ENCODE results near the gene UQCRC2.
"Not testable (repeated sequence)": the region's sequence is repeated elsewhere in the genome, so short reads cannot be mapped to it uniquely, and the experiment has no call there.

The UQCRC2 gene

DNA sequence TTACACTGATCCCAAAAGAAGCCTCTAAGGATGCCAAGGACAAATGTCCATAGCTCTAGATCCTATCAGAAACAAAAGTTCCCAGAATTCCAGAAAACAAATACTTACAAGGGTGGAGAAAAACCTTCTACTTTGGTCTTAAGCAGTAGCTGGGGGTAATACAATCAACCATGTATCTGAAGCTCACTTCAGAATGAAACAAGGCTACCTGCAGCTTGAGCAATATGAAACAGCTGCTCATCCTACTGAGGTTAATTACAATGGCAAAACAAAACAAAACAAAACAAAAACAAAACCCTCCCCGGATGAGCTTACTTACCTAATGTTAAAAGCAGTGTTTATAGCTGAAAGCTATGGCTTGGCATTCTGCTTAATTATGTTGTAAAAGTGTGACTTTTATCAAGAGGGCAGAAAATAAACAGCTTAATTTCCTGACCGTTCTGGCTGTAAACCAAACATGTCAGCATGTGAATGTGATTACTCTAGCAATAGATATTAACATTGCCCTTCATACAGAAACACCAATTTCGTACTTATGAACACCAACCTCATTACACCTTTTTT, 37.3 kb downstream of the UQCRC2 start:
- DNase-seq (ENCODE audit: insufficient read length, low spot score), result no peak
- no peak for FAIRE-seq
- no peak for TF ChIP-seq POLR2A (IDR thresholded peaks at IDR 0.05; ENCODE audit: low read depth, low read length)

- no peak for TF ChIP-seq POLR2A (IDR thresholded peaks at IDR 0.05; ENCODE audit: low read depth, low read length)
- DNase-seq (ENCODE audit: insufficient read length, low spot score) (no peak), FAIRE-seq (no peak)
Observed at GRCh38 chr16:21991621-21992020, 38.5 kb downstream of the UQCRC2 start.

- no peak for TF ChIP-seq POLR2A (IDR thresholded peaks at IDR 0.05; ENCODE audit: low read depth, low read length)
- no peak for FAIRE-seq
- no peak for DNase-seq (ENCODE audit: insufficient read length, low spot score)
Observed at GRCh38 chr16:21994856-21995465, 41.8 kb downstream of the UQCRC2 start.

DNA sequence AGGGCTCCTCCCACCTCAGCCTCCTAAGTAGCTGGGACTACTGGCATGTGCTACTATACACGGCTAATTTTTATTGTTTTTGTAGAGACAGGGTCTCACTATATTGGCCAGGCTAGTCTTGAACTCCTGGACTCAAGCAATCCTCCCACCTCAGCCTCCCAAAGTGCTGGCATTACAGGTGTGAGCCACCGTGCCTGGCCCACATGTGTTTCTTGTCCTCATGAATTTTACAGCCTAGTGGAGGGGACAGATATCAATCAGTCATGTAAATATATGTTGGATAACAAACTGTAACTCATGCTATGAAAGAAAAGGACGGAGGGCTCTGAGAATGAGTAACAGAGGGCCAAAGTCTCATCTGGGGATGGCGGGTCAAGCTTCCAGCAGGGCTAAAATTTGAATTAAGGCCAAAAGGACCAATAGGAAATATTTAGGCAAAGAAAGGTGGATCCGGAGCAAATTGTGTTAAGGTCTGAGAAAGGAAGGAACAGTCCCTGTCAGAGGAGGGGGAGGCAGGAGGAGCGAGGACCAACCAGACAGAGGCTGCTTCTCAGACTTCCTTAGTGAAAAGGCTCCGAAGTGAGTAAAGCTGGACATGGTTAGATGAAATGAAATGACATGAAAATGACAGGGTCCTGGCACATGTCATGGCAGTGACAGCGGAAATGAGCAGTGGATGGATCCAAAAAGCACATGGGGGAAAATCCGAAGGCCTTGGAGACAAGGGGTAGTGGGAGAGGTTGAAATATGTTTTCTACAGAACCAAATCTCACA, 43.9 kb downstream of the UQCRC2 start:
- TF ChIP-seq POLR2A (IDR thresholded peaks at IDR 0.05; ENCODE audit: low read depth, low read length), result no peak
- DNase-seq (ENCODE audit: insufficient read length, low spot score) (no peak), FAIRE-seq (no peak)

DNA sequence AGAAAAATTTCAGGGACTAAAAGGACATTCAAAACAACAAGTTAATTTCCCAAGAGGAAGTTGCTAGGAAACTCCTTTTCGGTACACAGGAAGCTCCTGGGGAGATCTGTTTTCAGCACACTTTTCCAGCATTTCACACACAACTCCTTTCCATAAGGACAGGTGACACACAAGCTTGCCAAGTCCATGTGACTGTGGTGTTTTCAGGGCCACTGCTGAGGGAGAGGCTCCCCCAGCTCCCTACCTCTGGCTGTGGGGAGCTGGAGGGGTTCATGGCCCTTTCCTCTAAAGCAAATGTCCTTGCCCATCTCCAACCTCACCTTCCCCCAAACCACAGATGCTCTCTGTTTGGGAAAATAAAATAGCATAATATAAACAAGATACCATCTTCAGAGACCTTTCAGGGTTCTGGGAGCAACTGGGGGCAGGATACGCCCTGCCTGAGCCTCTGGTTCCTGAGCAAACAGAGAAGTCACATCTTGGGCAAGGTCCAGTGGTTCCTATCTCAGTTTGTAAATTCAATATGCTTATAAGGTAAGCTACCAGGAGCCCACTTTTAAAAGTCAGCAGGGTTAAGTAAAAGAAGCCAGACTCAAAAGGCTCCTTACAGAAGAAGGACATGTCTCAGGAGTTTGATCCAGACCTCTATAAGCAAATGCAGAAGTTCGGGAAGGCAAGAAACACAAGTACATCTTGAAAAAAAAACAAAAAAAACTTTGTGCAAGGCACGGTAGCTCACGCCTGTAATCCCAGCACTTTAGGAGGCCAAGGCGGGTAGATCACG, 44.7 kb downstream of the UQCRC2 start:
- no peak for TF ChIP-seq POLR2A (IDR thresholded peaks at IDR 0.05; ENCODE audit: low read depth, low read length)
- no peak for DNase-seq (ENCODE audit: insufficient read length, low spot score)
- FAIRE-seq, result no peak

GRCh38 chr16:22001591-22001990, 48.4 kb downstream of the UQCRC2 start:
- FAIRE-seq (no peak), DNase-seq (ENCODE audit: insufficient read length, low spot score) (no peak)
- TF ChIP-seq POLR2A (IDR thresholded peaks at IDR 0.05; ENCODE audit: low read depth, low read length), result no peak

DNA sequence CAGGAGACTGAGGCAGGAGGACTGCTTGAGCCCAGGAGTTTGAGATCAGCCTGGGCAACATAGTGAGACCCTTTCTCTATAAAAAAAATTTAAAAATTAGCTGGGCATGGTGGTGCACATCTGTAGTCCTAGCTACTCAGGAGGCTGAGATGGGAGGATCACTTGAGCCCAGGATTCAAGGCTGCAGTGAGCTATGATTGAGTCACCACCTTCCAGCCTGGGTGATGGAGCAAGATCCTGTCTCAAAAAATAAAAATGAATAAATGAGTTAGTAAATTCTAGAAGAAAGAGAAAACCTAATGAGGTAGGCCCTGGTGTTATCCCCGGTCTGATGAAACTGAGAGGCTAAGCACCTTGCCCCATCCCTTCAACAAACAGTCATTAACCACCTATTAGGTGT, 48.9 kb downstream of the UQCRC2 start:
- FAIRE-seq; DNase-seq (ENCODE audit: insufficient read length, low spot score): not testable (repeated sequence)

DNA sequence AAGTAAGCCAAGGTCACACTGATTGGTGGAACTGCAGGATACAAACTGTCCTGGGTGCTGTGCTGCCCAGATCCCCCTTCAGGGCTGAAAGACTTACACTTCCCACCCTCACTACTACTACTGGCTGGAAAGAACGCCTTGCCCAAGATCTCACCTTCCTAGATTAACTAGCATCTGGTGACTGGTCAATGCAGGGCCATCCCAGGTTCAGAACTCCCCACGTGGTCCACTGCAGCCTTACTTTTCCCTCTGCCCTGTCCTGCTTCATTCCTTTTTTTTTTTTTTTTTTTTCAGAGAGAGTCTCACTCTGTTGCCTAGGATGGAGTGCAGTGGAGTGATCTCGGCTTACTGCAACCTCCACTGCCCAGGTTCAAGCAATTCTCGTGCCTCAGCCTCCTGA, 50.0 kb downstream of the UQCRC2 start:
- DNase-seq (ENCODE audit: insufficient read length, low spot score), result no peak
- FAIRE-seq, result no peak
- TF ChIP-seq POLR2A (IDR thresholded peaks at IDR 0.05; ENCODE audit: low read depth, low read length), result no peak

GRCh38 chr16:22004341-22004740, 51.2 kb downstream of the UQCRC2 start:
- FAIRE-seq (no peak), DNase-seq (ENCODE audit: insufficient read length, low spot score) (no peak)
- no peak for TF ChIP-seq POLR2A (IDR thresholded peaks at IDR 0.05; ENCODE audit: low read depth, low read length)

- FAIRE-seq (no peak), DNase-seq (ENCODE audit: insufficient read length, low spot score) (no peak)
- no peak for TF ChIP-seq POLR2A (IDR thresholded peaks at IDR 0.05; ENCODE audit: low read depth, low read length)
Observed at GRCh38 chr16:22005746-22006145, 52.6 kb downstream of the UQCRC2 start.

DNA sequence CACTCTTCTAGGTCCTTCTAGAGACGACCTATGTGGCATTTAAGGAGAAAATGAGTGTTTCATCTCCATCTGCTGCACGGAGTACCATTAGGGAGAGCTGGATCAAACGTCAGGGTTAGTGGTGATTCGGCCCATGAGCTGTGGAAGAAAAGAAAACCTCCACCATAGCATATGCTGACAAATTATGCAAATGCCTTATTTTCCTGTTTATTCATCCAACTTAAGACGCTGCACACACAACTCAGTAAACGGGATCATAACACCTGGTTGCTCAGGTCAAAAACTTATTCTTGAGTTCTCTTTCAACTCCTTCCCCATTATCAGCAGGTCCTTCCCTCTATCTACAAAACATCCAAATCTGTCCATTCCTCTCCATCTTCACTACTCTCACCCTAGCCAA, 53.5 kb downstream of the UQCRC2 start:
- FAIRE-seq (no peak), DNase-seq (ENCODE audit: insufficient read length, low spot score) (no peak)
- no peak for TF ChIP-seq POLR2A (IDR thresholded peaks at IDR 0.05; ENCODE audit: low read depth, low read length)

GRCh38 chr16:22007159-22007508, 54.0 kb downstream of the UQCRC2 start:
- no peak for TF ChIP-seq POLR2A (IDR thresholded peaks at IDR 0.05; ENCODE audit: low read depth, low read length)
- FAIRE-seq (no peak), DNase-seq (ENCODE audit: insufficient read length, low spot score) (no peak)

DNA sequence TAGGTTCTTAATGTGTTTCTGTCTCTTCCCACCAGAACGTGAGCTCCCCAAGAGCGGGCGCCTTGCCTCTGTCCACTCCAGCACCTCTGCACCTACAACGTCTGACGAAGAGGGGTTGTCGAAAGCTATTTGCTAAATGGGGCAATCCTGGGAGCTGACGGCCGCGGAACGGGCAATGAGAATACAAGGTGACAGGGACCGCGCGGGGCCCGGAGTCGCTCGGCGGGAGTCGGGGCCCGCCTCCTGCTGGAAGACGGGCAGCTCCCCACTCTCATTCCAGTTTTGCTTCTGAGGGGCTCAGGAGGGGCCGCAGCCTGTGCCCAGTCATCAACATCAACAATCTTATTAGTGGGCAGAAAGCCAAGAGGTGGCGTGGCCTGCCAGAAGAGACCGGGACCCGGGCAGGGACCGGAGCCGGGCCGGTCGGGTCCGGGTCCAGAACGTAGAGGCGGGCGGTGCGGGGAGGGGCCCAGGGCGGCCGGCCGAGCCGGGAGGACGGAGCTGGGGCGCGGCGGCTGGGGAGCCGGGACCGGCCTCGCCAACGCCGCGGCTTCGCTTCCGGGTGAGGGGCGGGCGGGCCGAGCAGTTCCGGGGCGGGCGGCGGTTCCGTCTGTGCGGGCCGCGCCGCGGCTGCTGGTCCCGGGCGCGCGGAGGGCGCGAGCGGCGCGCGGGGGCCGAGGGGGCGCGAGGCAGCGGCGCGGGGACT, 54.5 kb downstream of the UQCRC2 start, which contains the start of gene MOSMO:
Gene MOSMO (plus strand): TSS at position 603 of the 706 bp plus-strand sequence. CDS start 191 bp downstream, outside the sequence.
- FAIRE-seq, result no peak
- TF ChIP-seq POLR2A (IDR thresholded peaks at IDR 0.05; ENCODE audit: low read depth, low read length), result peak; percentile 53
- peak; percentile 79 for DNase-seq (ENCODE audit: insufficient read length, low spot score)
